HG03457 (cell line): Measurements from ENCODE around the gene REP15.
"Not testable (repeated sequence)": the region's sequence is repeated elsewhere in the genome, so short reads cannot be mapped to it uniquely, and the experiment has no call there.

ENCODE experiments used
- ATAC-seq: cut with Tn5 transposase; IDR thresholded peaks from one replicate; pipeline ENCODE4 v1.9.1; 2021; ENCODE audit warnings: moderate number of reproducible peaks; ENCODE audit not compliant: unreplicated experiment

The REP15 gene, protein sequence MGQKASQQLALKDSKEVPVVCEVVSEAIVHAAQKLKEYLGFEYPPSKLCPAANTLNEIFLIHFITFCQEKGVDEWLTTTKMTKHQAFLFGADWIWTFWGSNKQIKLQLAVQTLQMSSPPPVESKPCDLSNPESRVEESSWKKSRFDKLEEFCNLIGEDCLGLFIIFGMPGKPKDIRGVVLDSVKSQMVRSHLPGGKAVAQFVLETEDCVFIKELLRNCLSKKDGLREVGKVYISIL

DNA sequence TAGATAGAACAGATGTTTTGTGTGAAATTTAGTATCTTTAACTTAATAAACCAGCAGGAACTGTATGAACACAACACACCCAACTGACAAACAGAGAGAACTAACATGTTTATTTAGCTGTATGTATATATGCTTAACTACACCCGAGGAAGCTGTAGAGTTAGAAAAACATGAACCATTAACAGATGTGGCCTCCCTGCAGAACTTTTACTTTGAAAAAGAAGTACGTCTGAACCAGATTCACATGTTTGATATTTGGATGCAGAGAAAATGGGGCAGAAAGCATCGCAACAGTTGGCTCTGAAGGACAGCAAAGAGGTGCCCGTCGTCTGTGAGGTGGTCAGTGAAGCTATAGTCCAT is at the start of gene REP15:
TSS of gene REP15 (plus strand) at position 155 of the 360 bp plus-strand sequence. CDS start at position 271, 116 bp downstream.
- no peak for ATAC-seq

DNA sequence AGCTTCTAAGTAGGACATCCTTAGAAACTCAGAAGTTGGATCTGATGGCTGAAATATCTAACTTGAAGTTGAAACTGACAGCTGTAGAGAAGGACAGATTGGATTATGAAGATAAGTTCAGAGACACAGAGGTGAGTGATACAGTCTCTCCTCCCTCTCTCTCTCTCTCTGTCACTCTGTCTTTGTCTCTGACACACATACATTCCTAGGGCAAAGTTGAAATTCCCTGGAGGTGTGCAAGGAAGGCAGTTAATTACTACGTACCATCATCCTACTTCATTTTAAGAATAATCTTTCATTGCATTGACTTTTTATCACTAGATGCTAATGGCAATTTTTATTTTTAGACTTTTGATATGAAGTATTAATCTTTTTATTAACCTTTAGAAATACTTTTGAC is 46.2 kb upstream of the REP15 start:
- ATAC-seq: no peak

DNA sequence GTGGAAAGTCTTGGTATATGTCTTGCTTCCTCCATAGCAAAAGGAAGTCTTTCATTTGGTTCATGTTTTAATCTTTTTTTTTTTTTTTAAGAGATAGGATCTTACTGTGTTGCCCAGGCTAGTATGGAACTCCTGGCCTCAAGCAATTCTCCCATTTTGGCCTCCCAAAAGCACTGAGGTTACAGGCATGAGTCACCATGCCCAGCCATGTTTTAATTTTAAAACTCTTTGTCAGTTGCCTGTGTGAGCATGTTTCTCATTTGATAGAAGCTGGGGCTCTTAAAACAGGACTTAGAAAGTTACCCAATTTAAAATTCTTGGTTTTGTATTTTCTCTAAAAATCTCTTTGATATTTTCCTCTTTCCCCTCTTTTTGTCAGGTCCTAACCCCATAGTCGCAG is 45.0 kb upstream of the REP15 start:
- no peak for ATAC-seq

DNA sequence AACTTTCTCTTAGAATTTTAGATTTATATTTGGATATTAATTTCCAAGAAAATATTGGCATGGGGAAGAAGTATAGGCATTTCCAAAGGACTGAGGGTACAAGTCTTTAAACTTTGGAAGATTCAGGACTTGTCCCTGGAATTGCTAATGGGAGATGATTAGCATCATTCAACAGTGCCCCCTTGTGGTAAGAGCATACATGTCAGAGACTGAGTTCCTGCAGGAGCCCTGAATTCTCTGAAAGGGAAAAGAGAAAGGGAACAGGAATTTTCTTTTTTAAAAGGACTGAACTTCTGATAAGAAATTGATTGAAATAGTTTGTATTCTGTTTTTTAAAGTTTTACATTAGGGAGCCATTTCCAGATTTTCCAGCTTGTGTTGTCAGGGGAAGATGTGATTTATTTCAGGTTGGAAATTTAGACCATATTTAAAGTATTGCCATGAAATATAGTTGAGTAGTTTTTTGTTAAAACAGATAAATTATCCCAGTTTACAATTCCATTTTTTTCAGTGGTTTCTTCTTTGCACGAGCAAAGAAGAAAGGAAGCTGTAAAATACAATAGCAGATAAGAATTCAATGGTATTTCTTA is 44.0 kb upstream of the REP15 start:
- no peak for ATAC-seq

DNA sequence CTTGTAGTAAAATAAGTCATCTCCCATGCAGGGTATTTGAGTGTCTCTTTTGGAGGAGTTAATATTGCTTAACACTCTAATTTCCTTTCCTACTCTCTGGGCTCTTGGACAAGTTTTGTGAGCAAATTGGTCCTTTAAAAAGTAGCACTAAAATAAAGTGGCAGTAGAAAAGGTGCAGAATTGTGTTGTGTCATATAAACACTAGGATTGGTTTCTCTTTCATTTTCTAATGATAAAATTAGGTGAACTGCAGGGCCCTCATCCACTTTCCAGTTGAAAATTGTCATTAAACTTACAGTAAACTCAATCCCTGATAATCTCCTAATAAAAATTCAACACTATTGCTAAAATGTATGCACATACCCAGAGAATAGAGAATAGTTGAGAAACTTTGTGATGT is 42.6 kb upstream of the REP15 start:
- no peak for ATAC-seq

DNA sequence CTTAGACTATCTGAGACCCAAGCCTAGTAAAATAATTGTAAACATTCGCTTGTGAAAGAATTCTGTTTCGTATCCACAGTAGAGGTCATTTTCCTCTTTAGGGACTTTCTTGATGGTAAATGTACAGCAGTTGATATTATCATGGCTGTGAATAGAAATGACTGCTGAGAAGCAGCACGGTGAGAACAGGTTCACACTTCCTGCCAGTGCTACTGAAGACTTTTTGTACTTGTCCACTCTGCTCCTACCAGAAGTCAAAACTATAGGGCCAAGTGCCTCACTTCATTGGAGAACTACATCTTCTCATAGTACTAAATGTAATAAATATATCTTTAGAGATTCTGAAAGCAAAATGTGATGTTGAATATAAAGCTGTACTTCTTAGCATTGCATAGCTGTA is 40.8 kb upstream of the REP15 start:
- ATAC-seq: not testable (repeated sequence)

DNA sequence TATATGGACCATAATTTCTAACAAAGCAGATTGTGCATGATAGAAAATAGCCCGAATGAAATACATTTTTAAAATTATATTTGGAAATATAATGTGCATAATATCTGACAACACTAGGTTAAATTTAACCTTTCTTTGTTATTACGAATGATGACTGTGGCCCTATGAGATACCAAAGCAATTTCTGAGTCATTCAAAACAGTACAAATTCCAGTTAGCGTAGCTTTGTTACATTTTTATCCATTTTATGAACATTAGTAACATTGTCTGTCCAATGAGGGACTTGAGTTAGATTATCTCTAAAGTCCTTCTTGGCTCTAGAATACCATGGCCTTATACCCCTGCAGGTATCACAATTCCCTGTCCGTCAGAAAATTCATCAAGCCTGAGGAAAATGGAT is 39.0 kb upstream of the REP15 start:
- ATAC-seq: no peak

DNA sequence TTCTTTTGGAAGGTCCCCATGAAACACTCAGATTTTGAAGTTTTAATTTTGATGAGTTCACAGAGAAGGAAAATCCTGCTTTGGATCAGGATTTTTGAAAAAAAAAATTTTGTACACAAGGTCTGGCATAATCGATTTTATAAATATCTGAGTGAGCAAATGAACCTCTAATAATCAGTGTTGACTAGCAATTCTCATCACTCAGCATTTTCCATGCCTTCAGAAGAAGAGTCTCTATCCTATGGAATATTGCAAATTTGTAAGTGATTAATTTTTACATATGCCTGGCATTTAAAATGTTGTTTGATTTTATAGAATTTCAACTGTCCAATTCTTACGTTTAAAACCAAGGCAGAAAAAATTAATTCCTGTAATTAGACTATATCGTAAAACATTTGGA is 30.5 kb upstream of the REP15 start:
- no peak for ATAC-seq

DNA sequence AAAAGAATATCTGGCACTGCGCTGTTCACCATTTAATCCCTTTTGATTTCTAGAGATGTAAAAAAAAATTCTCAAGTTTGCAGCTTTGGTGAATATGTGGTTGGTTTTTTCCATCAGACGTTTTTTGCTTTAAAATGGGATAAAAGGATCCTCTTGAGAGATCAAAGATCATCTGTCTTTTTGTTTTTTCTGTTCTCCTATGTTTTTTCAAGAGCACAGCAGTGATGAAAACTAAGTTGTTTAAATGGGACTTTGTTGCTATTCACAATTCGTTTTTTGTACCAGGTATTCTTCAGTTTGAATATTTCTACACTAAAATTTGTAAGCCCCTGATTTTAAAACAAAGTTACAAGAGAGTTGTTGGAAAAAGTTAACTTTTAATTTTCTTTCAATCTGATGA is 29.7 kb upstream of the REP15 start:
- ATAC-seq: no peak

DNA sequence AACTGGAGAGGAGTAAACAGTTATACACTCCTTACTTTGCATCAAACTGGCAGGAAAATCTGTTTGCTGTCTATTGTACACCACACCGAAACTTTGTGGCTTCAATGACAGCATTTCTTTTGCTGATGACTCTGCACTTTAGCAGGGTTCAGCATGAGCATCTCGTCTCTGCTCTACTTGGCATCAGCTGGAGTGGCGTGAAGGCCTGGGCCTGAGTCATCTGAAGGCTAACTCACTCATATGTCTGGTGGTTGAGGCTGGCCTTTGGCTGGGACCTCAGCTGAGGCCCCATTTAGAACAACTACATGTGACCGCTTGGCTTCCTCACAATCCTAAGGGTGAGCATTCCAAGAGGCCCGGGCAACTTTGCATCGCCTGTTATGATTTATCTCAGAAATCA is 28.7 kb upstream of the REP15 start:
- no peak for ATAC-seq

DNA sequence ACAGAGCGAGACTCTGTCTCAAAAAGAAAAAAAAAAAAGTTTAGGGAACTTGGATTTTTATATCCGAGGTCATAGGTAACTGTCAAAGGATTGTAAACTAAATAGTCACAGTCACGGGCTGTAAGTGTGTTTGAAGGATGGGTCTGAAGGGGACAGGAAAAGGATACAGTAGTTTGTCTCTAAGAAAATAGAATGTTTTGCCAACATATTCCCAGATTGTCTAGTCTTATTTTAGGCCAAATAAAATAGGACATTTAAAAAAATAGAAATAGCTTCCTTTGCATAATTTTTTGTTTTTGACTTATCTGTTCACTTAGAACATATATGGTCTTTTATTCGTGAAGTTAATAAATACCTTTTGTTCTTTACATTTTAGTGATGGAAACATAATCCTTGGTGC is 24.2 kb upstream of the REP15 start:
- no peak for ATAC-seq

DNA sequence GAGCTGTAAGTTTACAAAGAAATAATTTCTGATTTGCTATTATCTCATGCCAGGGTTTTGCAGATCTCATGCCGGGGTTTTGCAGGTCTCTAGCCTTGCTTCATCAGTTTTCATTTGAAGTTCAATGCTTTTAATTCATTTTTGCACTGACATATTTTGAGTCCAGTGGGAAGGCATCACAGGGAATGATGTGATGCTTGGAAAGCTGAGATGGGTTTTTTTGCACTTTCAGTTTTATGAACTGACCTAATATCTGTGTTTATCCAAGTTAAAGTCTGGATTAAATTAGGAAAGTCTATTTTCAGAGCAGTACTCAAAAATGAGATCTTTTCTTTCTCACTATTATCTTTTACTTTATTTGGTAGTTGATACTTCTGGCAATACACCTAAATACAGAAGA is 23.6 kb upstream of the REP15 start:
- ATAC-seq: no peak

DNA sequence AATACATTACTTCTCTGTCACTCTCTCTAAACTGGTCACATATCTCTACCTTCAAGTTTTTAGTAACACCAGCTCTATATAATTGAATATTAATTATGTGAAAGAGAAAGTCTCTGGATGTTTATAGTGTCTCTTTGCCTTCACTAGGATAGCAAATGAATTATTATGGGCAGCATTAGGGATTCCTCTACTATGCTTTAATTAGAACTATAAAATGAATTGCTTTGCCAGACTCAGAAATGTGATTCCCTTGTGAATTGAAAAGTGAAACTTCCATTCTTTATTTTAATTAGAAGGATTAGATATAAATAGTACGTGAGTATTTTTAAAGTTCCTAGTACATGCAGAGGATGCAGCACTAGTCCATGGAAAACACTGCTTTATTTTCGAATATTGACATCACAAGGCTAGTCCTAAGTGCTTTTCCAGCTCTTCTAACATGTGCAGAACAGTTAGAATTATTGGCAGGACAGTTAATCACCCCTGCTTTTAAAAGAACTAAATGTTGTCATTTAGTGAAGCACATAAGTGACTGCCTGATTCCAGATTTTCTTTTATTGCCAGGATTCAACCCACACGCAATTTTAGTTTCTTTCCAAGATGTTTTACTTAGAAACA is 23.0 kb upstream of the REP15 start:
- no peak for ATAC-seq

DNA sequence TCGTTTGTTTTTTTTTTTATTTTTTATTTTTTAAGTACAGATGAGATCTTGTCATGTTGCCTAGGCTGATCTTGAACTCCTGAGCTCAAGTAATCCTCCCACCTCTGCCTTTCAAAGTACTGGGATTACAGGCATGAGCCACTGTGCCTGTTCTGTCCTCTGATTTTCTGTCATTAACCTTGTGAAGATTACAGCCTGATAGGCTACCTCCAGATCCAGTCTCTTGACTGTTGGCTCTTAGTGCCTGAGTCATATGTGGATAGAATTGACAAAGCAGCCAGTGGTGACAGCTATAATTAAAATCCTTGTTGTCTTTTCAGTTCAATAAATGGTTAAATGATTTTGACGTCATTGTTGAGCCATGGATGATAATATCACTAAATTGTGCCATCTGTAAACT is 21.3 kb upstream of the REP15 start:
- no peak for ATAC-seq

DNA sequence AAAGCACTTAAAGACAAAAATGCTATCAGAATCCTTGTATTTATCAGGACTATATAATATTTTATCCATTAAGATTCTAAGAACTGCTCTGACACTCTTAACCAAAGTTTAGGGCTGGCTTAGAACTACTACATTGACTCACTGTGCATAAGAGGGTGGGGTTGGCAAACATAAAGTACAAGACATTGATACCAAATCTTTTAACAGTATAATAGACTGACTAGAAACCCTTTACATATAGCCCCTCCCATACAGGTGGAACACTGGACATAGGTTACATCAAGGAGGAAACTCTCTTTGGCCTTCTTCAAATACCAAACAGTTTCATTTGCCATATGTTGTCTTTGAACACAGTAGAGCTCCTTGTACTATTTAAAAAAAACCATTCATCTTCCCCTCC is 15.6 kb upstream of the REP15 start:
- ATAC-seq: no peak

DNA sequence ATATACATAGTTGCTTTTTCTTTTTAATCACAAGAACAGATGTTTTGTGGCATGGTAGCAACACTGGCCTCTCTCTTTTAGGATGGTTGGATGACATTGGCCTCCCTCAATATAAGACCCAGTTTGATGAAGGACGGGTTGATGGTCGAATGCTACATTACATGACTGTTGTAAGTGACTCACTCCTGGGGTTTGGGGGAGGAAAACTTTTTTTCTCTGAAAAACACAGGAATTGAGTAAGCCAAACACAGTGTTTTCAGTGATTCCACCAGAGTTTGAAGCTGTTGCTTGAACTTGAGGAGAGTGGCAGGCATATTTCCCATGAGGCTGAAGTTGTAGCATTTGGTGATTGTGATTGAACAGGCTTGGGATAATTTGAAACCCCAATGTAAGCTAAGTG is 13.7 kb upstream of the REP15 start:
- ATAC-seq: no peak

DNA sequence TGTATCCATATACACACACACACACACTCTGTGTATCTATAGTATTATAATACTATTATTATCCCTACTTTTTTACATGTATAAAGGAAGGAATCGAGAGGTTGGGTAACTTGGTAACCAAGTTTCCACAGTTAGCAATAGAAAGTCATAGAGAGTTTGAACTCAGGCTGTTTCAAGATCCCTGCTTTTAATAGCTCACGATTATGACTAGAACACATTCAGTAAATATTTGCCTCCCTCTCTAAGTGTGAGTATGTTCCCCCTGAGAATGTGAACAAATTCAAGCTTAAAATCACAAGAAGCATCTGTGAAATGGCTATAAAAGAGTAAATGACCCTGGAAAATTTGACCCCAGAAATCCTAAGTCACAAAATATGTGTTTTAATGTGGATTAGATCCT is 11.0 kb upstream of the REP15 start:
- ATAC-seq: no peak

DNA sequence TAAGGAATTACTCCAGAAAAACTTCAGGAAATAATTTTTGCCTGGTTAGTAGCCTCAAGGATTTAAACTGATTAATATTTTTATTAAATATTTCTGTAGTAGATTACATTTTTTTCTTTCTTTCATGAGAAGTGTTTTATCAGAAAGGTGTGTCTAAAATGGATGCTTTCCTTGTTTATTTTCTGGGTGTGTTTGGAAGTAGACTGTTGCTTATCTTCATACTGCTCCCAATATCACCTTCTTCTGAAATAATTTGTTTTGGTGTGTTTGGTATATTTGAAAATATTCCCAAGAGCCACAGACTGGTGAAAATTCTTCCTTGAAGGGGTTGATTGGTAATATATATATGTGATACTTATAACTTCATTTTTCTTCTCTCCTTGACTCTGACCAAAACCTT is 10.1 kb upstream of the REP15 start:
- no peak for ATAC-seq

DNA sequence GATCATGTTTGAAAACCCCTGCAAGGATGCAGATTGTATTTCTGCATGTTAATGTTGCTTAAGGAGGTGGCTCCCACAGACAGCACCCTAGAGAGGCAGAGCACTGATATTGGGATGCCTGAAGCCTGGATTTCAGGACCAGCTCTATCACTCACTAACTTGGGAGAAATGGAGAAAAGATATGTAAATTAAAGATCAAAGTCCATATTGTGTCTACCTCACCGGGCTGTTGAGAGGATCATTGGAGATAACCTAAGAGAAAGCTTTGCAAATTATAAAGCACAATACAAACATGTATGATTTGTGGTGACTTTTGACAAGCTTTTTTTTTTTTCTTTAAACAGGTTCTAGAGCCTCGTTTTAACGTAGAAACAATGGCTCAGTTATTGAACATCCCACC is 7.6 kb upstream of the REP15 start:
- no peak for ATAC-seq

DNA sequence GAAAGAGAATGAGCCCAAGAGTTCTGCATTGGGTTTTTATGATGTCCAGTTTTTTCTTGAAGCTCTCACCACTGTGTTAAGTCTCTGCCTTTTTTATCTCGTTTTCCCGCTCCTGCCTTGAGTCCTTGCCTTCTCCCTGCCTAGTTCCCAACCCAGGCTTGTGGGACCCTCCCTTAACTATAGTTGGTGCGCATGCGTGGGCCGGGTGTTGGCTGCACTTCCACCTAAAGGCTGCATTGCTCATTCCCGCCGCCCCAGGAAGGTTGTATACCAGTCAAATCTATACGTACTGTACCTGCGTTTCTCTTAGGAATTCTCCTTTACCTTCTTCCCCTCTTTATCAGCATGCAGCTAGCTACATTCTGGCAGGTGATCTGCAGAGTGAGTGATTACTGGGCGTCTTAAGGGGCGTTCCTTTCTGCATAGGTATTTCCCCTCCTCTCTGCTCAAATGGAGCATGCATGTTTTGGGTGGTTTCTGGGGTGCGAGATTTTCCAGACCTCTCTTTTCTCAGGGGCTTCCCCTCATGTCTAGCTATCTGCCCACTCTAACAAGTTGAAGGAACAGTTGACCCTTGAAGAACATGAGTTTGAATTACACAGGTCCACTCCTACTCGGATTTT is 6.6 kb upstream of the REP15 start:
- ATAC-seq: no peak

DNA sequence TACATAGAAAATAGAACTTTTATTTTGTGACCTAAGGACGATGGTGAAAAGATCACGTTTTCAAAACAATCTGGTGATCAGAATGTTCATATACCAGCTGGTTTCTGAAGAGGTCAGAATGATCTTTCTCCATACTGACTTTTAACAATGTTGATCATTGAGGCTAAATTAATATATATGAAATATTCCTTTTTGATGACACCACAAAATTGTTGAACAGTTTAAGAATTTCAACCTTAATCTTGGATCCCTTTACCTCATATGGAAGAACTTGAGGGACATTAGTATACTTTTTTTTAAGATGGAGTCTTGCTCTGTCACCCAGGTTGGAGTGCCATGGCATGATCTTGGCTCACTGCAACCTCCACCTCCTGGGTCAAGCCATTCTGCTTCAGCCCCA is 2.8 kb upstream of the REP15 start:
- no peak for ATAC-seq

DNA sequence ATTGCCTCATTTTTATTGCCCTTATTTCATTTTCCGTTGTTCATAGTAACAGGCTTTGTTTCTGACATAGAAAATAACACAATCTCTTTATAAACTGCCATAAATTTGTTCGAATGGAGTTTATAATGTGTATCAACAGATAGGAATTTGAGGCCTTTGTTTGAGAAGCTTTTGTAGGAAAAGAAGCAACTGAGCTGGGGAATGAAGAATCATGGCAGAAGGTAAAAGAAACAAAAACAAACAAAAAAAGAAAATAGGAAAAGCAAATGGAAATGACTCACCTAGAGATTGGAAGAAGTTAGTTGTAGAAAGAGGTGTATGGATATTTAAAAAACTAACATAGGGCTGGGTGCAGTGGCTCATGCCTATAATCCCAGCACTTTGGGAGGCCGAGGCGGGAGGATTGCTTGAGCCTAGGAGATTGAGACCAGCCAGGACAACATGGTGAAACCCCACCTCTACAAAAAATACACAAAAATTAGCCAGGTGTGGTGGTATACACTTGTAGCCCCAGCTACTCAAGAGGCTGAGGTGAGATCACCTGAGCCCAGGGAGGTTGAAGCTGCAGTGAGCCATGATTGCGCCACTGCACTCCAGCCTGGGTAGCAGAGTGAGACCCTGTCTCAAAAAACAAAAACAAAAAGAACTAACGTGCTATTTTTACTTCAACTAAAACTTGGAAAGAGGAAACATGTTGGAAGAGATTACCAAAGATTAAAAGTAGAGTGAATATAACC is 523 bp upstream of the REP15 start:
- ATAC-seq: no peak
